HUDEP-2 (cell line): ENCODE results near the gene CA11.
"Not testable (repeated sequence)": the region's sequence is repeated elsewhere in the genome, so short reads cannot be mapped to it uniquely, and the experiment has no call there.

Source experiments
- DNase-seq, 76 experiments: peaks; one replicate each; lab custom pipeline; 2025; ENCODE audit not compliant: unreplicated experiment in 76 of 76; lab: John Stamatoyannopoulos, UW

CA11 gene

GRCh38 chr19:48646001-48646721 lies at the start of gene CA11:
Gene CA11 (minus strand): TSS chr19:48646187. CDS start chr19:48645632, 555 bp downstream.
- DNase-seq, result peak in 67 of 76 experiments; percentile 46 to 96 (median 85)

- not testable (repeated sequence) for DNase-seq
Observed at GRCh38 chr19:48693629-48694028, 47.6 kb upstream of the CA11 start.

GRCh38 chr19:48689449-48689848 lies 43.5 kb upstream of the CA11 start:
- DNase-seq, result no peak

DNA sequence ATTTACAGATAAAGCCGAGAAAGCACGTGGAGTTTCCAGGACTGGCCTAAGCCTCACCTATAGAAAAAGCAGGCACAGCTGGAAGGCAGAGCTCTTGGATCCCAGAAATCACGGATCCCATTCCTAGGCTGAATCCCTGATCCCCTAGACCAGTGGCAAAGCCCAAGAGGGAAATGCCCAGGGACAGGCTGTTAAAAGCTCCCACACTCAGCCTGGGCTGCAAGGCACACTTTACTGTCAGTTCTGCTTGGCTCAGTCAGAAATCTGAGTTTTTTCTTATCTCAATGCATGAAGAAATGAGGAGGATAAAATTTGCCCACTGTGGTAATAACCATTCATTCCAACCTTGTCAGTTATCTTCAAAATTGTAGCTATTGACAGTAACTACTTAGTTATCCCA lies 41.8 kb upstream of the CA11 start:
- no peak for DNase-seq

GRCh38 chr19:48686637-48687036 lies 40.6 kb upstream of the CA11 start:
- not testable (repeated sequence) for DNase-seq

DNA sequence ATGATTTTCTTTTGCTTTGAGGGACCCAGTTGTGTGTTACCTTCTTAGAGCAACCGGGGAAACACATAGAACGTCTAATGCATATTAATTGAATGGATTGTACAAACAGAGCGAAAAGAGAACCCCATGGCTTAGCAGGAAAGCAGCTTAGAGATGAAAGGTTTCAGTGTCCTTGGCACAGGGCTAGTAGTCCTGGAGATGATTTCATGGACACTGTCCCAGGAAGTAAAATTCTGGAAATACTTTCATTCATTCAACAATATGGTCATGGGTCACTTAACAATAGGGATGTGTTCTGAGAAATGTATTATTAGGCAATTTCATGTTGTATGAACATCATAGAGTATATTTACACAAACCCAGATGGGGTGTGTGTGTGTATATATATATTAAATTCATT lies 40.1 kb upstream of the CA11 start:
- peak in 1 of 76 experiments; percentile 17 for DNase-seq

- no peak for DNase-seq
Observed at GRCh38 chr19:48685583-48685982, 39.6 kb upstream of the CA11 start.

- DNase-seq, result no peak
Observed at GRCh38 chr19:48683349-48683748, 37.4 kb upstream of the CA11 start.

- peak in 64 of 76 experiments; percentile 18 to 89 (median 68) for DNase-seq
Observed at GRCh38 chr19:48681127-48681470, 35.1 kb upstream of the CA11 start.

- DNase-seq, result peak in 1 of 76 experiments; percentile 8
Observed at GRCh38 chr19:48680436-48681126, 34.6 kb upstream of the CA11 start.

DNA sequence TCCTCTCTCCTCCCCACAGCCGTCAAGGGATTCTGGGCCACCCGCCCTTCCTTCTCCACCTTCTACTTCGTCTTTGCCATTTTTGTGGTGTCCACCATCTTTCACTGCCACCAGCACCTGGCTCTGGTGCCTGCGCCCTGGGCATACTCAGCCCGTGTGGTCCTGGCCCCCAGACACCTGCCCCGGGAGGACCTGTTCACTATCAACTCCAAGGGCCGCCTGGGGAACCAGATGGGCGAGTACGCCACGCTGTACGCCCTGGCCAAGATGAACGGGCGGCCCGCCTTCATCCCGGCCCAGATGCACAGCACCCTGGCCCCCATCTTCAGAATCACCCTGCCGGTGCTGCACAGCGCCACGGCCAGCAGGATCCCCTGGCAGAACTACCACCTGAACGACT lies 34.0 kb upstream of the CA11 start:
- not testable (repeated sequence) for DNase-seq

DNA sequence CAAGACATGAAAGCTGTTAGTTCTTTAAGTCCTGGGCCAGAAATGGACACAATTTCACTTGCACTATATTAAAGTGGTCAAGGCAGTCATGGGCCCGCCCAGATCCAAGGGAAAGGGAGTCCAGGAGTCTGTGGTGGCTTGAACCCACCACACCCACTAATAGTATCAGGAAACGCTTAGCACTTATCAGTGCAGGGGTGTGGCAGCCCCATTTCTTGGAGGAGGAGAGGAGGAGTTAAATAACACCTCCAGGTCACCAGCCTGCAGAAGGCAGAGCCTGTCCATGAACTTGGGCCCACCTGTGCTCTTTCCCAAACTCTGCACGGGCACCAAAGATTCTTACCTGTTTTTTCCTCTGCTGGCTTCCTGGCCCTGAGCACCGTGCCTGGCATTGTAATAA lies 32.2 kb upstream of the CA11 start:
- peak in 55 of 76 experiments; percentile 6 to 72 (median 35) for DNase-seq

GRCh38 chr19:48676887-48677286 lies 30.9 kb upstream of the CA11 start:
- DNase-seq, result no peak

DNA sequence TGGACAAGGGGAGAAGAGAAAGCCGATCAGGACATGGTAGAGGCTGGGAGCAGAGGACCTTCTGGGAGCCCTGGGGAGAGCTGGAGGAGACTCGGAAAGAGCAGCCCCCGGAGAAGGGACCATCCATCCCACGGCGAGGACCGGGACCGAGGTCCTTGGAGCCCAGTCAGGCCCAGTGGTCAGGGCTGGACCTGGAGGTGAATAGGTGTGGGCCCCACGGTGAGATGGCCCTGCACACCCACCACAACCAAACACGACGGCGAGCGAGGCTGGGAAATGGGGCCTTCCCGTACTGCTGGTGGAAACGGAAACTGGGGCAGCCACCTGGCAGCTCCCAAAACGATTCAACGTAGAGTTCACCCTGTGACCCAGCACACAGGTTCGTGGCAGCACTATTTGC lies 30.5 kb upstream of the CA11 start:
- no peak for DNase-seq

- peak in 70 of 76 experiments; percentile 44 to 93 (median 78) for DNase-seq
Observed at GRCh38 chr19:48674921-48675824, 29.2 kb upstream of the CA11 start.

DNA sequence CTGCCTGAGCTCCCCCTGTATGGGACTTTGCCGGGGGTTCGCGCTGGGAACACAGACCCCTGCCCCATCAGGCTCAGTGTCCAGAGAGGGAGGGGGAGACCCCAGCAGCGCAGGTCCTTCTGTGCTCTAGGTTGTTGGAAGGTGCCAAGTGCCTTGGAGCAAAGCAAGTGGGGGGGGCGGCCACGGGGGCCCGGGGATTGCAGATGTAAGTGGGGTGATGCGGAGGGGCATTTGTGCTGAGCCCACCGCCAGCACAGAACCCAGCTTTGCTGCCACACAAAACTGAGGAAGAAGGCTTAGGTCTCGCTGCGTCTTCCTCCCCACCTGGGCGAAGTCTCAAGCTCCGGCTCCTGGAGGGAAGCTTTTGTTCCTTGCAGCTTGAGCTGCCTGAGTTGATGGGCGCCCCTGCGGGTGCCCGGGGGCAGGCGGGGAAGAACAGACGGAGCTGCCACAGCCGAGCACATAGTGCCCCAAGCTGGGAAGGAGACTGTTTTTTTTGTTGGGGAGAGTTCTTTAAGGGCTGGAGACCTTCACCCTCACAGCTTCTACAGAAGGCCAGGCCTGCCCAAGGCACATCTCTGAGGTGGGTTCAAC lies 28.3 kb upstream of the CA11 start:
- DNase-seq, result no peak

- no peak for DNase-seq
Observed at GRCh38 chr19:48673436-48674100, 27.6 kb upstream of the CA11 start.

DNA sequence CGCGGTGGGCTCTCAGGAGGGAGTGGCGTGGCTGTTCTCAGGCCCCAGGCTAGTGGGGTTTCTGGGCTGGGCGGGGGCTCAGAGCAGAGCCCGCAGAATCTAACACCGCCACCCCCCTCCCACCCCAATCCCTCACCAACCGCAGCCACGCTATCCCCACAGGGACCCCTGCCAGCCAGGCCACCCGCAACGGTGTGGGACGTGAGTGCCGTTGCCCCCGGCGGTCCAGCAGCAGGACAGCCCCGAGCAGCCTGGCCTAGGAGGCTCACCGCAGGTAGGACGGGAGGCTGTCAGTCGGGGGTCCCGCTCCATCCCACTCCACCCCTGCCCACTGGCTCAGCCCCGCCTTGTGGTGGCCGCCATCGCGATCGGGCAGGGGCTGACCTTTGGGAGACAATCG lies 27.0 kb upstream of the CA11 start, which contains the start of gene NTN5:
TSS of gene NTN5 (minus strand) at position 24 of the 400 bp plus-strand sequence. CDS start 2,031 bp downstream, outside the sequence.
- no peak for DNase-seq

- DNase-seq, result peak in 1 of 76 experiments; percentile 17
Observed at GRCh38 chr19:48671446-48671995, 25.5 kb upstream of the CA11 start.
